PC-9 (cell line): ENCODE results near the gene NAGLU.

Experiments
- CTCF ChIP-seq: fragments of 200-600 bp; sonication (generic); conservative IDR thresholded peaks from 2 replicates; pipeline ENCODE4 v1.6.1; 2017; ENCODE audit warnings: mixed run types, antibody characterized with exemption, mild to moderate bottlenecking, moderate library complexity
- EZH2 ChIP-seq: fragments of 200-600 bp; sonication (generic); IDR thresholded peaks from 2 replicates; pipeline ENCODE4 v1.8.0; 2017; ENCODE audit warnings: antibody characterized with exemption, low read depth

- no peak for TF ChIP-seq CTCF
- no peak for TF ChIP-seq EZH2
Measured at GRCh38 chr17:42509841-42510240, 26.2 kb upstream of the NAGLU start.
